CD4-positive, alpha-beta T cell treated with Interleukin-15 for 4 hours (primary cell): ENCODE data around the gene AVPR2.

Experiments
- DNase-seq: peaks from one replicate; pipeline ENCODE4 v3.0.0-alpha.2; 2020; ENCODE audit warnings: low spot score

The AVPR2 gene

GRCh38 chrX:153952373-153953026, 48.0 kb downstream of the AVPR2 start:
- no peak for DNase-seq

DNA sequence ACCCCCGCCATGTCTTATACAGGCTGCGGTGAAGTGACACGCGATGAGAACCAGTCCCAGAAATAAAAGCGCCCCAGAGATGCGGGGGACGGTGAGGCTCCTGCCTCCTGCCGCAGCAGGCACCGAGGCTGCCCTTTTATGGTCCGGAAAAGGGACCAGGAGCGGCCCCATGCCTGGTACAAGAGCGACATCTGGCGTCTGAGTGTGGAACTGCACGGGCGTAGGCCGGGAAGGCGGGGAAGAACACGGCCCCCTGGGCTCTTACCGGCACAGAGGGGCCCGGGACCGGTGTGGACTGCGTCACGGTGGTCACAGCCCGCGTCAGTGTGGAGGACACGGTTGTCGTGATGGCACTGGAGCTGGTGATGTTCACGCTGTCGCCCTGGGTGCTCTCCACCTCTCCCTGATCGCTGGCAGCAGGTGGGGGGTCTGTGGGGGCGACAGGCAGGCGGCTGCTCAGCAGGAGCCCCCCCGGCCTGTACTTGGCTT, 48.9 kb downstream of the AVPR2 start:
- DNase-seq: peak; percentile 77

- DNase-seq: no peak
These were observed 49.6 kb downstream of the AVPR2 start for GRCh38 chrX:153953892-153954557.

- no peak for DNase-seq
These were observed 50.2 kb downstream of the AVPR2 start for GRCh38 chrX:153954558-153955227.

DNA sequence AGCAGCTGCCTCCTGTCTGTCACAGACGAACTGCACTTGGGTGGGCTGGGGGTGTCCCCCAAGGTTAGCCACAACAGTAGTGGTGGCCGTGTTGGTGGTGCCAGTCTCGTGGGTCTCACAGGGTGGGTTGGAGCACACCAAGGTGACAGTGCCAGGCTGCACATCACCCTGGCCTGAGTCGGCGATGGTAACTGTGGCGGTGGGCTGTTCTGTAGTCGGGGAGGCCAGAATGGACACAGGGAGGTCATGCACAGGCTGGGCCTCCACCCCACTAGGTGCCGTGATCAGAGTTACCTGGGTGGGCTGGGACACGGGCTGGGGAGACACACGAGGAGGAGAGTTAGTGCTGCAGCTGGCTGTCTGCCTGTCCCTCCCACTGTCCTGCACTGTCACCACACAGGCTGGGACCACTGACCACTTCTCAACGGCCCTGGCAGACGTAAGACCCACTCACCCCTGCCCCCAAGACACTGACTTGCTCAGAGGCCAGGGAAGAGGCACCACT, 50.8 kb downstream of the AVPR2 start:
- DNase-seq: no peak

- DNase-seq: no peak
These were observed 51.8 kb downstream of the AVPR2 start for GRCh38 chrX:153956044-153956907.
